ENCODE data around the gene RSPO4. TPM values are rescaled to one million over a fixed set of nuclear protein-coding genes. Genes with fewer than 3 reads are reported as not detected.

The RSPO4 gene
- total RNA-seq, 4 donors from 2014 or later, result 0.27 to 4.8 (median 0.65) TPM

DNA sequence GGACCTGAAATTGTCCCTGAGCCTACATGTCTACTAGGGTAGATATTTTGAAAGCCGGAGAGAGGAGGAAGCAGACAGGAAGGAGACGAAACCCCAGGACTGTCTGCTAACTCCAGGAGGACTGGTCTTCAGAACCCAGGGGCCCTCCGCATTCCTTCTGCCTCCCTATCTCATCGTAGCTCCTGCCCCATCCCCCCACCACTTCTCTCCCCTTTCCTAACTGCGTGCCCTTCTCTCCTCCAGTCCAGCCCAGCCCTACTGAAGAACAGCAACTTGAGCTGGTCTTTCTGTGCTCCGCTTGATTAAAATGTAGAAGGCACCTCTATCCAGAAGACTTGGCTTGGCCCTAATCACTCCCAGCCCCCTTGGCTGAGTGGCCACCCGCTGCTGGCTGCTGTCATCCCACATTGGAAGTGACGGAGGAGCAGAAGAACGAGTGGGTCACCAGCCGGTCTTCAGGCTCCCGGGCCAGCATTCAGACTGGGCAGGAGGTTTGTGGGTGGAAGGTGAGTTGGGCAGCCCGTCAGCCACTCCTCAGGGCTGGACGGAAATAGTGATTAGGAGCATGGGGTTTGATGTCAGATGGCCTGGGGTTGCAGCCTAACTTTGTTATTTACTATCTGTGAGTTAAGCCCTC, 57.2 kb downstream of the RSPO4 start:
- TF ChIP-seq, protein P1, sequence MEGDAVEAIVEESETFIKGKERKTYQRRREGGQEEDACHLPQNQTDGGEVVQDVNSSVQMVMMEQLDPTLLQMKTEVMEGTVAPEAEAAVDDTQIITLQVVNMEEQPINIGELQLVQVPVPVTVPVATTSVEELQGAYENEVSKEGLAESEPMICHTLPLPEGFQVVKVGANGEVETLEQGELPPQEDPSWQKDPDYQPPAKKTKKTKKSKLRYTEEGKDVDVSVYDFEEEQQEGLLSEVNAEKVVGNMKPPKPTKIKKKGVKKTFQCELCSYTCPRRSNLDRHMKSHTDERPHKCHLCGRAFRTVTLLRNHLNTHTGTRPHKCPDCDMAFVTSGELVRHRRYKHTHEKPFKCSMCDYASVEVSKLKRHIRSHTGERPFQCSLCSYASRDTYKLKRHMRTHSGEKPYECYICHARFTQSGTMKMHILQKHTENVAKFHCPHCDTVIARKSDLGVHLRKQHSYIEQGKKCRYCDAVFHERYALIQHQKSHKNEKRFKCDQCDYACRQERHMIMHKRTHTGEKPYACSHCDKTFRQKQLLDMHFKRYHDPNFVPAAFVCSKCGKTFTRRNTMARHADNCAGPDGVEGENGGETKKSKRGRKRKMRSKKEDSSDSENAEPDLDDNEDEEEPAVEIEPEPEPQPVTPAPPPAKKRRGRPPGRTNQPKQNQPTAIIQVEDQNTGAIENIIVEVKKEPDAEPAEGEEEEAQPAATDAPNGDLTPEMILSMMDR (IDR thresholded peaks at IDR 0.05), result no peak
- no peak for TF ChIP-seq POLR2A (IDR thresholded peaks at IDR 0.05)
- WGBS, 2 donors, result 71 to 77% methylated on average over 13 of the region's 13 CpGs
- H3K36me3 ChIP-seq, result no peaks in the 10 kb centered on the region

DNA sequence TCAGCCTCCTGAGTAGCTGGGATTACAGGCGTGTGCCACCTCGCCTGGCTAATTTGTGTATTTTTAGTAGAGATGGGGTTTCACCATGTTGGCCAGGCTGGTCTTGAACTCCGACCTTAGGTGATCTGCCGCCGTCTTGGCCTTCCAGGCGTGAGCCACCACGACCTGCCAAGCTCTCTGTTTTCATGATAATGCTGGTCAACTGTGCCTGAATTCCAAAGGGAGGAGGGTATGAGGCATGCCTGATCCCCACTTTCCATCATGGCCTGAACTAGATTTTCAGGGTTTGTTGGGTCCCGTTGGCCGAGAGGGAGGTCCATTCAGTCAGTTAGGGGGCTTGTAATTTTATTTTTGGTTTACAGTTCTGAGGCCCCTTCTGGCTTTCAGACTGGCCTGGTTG, 58.0 kb downstream of the RSPO4 start:
- Histone ChIP-seq H3K4me3 (replicated peaks in 1 of 3) (no peak overlapping the region), H3K36me3 (no peaks in the 10 kb centered on the region), H3K4me1 (no peaks in the 10 kb centered on the region), H3K9me3 (no peaks in the 10 kb centered on the region), H3K27ac (no peak overlapping the region), H3K27me3 (no peaks in the 10 kb centered on the region)
- intact Hi-C loops (cut with DNase I), result no loop called here
- TF ChIP-seq, protein P1 (IDR thresholded peaks at IDR 0.05), result no peak
- no peak for TF ChIP-seq POLR2A (IDR thresholded peaks at IDR 0.05)
- no peak for DNase-seq
- 88 to 90% methylated on average over 9 of the region's 9 CpGs for WGBS, 2 donors

More for the DNA sequence above, 57.2 kb downstream of the RSPO4 start:
- Histone ChIP-seq H3K9me3 (no peaks in the 10 kb centered on the region), H3K4me3 (replicated peaks in 1 of 3) (no peak overlapping the region), H3K4me1 (no peaks in the 10 kb centered on the region), H3K27ac (no peak overlapping the region), H3K27me3 (no peaks in the 10 kb centered on the region)
- no peak for DNase-seq
- intact Hi-C loops (cut with DNase I), result no loop called here

DNA sequence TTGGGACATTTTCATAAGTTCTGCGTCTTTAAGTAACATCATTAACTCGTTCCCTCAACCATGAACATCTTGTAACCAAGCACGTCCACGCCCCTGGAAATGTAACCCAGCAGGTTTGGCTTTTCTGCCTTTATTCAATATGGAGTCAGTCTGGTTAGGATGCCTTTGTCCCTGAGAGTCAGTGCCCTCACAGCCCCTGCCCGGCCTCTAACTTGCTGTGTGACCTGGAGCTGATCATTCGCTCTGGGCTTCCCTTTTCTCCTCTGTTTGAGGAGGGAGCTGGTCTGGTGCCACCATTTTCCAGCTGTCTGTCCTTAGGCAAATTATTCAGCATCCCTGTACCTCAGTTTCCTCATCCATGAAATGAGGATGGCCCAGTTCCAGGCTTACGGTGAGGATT, 59.5 kb downstream of the RSPO4 start:
- WGBS, 2 donors, result 78% methylated on average over 7 of the region's 7 CpGs
- no peak for TF ChIP-seq POLR2A (IDR thresholded peaks at IDR 0.05)
- TF ChIP-seq, protein P1 (IDR thresholded peaks at IDR 0.05), result no peak
- no peak for DNase-seq
- Histone ChIP-seq H3K4me3 (replicated peaks in 1 of 3) (no peak overlapping the region), H3K27me3 (no peaks in the 10 kb centered on the region), H3K27ac (no peak overlapping the region), H3K9me3 (no peaks in the 10 kb centered on the region), H3K36me3 (no peaks in the 10 kb centered on the region), H3K4me1 (no peaks in the 10 kb centered on the region)
- intact Hi-C loops (cut with DNase I), result no loop called here

DNA sequence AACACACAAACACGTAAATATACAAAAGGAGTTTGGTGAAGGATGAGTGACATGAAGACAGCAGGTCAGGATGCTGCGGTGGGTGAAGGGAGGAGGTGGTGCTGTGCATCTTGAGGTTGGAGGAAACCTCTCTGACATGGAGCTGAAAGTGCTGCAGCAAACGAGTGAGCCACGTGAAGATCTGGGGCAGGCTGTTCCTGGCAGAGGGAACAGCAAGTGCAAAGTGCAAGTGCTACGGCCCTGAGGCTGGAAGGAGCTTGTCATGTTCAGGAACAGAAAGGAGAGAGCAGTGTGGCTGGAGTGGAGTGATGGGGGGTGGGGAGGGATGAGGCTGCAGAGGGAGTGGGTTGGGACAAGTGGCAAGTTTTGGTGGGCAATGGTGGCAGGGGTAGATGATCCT, 61.2 kb downstream of the RSPO4 start:
- H3K4me1 ChIP-seq, result no peaks in the 10 kb centered on the region
- intact Hi-C loops (cut with DNase I), result no loop called here
- DNase-seq, result no peak
- H3K4me3 ChIP-seq (replicated peaks in 1 of 3), result no peak overlapping the region
- no peaks in the 10 kb centered on the region for H3K9me3 ChIP-seq
- WGBS, 2 donors, result 82 to 84% methylated on average over 5 of the region's 5 CpGs
- TF ChIP-seq, protein P1 (IDR thresholded peaks at IDR 0.05), result no peak
- TF ChIP-seq POLR2A (IDR thresholded peaks at IDR 0.05), result no peak
- H3K27ac ChIP-seq, result no peak overlapping the region
- no peaks in the 10 kb centered on the region for H3K36me3 ChIP-seq
- no peaks in the 10 kb centered on the region for H3K27me3 ChIP-seq

DNA sequence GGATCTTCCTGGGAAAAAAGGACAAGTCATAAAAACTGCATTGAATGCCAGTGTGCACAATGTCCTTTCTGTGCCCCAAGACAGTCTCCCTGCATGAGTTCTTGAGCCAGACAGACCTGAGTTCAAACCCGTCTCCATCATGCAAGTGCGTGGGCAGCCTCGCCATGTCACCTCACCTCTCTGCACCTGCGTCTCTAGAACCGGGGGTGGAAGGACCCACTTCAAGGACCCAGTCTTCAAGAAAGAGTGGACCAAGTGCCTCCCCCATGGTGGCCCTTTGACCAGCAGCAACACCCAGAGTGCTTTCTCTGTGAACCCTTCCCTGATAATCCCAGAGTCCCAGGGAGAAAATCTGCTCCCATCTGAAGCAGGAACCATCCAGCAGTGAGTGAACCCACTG, 62.5 kb downstream of the RSPO4 start:
- 98 to 100% methylated on average over 5 of the region's 5 CpGs for WGBS, 2 donors
- no peak for DNase-seq
- H3K9me3 ChIP-seq, result no peaks in the 10 kb centered on the region
- intact Hi-C loops (cut with DNase I), result no loop called here
- TF ChIP-seq, protein P1 (IDR thresholded peaks at IDR 0.05), result no peak
- TF ChIP-seq POLR2A (IDR thresholded peaks at IDR 0.05), result no peak
- H3K27me3 ChIP-seq, result no peaks in the 10 kb centered on the region
- H3K27ac ChIP-seq, result no peak overlapping the region
- H3K36me3 ChIP-seq, result no peaks in the 10 kb centered on the region
- H3K4me3 ChIP-seq (replicated peaks in 1 of 3), result no peak overlapping the region
- no peaks in the 10 kb centered on the region for H3K4me1 ChIP-seq
